NB4 (cell line): ENCODE measurements around the gene JPT2.

Experiments used
- POLR2A ChIP-seq: IDR thresholded peaks from 2 replicates; pipeline ENCODE4 v1.6.1; 2011; ENCODE audit warnings: mild to moderate bottlenecking; ENCODE audit not compliant: insufficient read length; ENCODE audit errors: extremely low read depth
- TF ChIP-seq, protein P1 (sequence below): IDR thresholded peaks from one replicate; pipeline ENCODE4 v1.5.1; 2012; ENCODE audit warnings: low read depth, low read length

DNA sequence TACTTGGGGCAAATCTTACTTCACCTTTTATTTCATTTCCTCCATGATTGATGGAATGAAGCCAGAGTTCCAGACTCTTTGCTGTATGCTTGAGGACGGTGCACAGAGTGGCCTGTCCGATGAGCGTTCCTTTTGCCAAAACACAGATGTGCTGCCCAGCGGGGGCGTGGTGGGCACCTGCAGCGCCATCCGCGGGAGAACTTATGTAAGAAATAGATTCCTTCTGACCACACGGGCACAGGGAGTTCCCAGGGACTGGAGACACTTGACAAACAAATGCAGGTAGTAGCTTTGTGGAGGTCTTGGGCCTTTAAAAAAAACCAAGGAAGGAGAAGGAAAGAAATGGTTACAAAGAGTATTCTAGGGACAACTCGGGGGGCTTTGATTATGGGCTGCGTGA, 35.3 kb upstream of the JPT2 start:
- TF ChIP-seq, protein P1, sequence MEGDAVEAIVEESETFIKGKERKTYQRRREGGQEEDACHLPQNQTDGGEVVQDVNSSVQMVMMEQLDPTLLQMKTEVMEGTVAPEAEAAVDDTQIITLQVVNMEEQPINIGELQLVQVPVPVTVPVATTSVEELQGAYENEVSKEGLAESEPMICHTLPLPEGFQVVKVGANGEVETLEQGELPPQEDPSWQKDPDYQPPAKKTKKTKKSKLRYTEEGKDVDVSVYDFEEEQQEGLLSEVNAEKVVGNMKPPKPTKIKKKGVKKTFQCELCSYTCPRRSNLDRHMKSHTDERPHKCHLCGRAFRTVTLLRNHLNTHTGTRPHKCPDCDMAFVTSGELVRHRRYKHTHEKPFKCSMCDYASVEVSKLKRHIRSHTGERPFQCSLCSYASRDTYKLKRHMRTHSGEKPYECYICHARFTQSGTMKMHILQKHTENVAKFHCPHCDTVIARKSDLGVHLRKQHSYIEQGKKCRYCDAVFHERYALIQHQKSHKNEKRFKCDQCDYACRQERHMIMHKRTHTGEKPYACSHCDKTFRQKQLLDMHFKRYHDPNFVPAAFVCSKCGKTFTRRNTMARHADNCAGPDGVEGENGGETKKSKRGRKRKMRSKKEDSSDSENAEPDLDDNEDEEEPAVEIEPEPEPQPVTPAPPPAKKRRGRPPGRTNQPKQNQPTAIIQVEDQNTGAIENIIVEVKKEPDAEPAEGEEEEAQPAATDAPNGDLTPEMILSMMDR = no peak
- no peak for TF ChIP-seq POLR2A
